Dedifferentiated amniotic fluid mesenchymal stem cell (primary cell): ENCODE data around the gene REX1BD.

ENCODE experiments used
- DNase-seq: peaks from one replicate; pipeline ENCODE4 v3.0.0-alpha.2; 2016; ENCODE audit errors: extremely low spot score

Gene REX1BD

DNA sequence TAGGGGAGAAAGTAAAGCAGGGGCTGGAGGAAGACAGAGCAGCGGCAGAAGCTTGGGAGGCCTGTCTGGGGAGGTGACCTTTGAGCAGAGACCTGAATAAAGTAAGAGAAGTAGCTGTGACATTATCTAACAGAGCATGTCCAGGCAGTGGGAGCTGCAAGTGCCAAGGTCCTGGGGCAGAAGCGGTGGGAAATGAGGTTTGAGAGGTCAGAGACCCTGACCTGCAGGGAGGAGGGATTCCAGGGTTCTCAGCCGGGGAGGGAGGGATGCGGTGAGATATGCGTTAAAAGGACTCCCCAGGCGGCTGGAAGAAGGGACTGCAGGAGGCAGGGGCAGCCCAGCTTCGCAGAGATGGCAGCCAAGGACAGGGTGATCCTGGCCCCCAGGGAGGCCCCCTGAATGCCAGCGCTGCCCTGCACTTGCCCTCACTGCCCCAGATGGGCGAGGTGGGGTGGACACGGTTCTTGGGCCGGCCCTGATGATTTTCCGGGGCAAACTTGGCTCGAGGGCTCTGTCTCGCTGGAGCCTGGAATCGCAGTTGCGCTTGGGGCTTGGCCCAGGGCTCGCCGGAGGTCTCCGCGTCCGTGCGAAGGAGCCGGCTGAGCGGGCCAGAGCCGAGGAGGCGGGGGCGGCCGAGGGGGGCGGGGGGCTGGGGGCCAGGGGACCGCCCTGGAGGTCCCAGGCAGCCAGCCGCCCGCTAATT lies 14.8 kb downstream of the REX1BD start:
- no peak for DNase-seq

DNA sequence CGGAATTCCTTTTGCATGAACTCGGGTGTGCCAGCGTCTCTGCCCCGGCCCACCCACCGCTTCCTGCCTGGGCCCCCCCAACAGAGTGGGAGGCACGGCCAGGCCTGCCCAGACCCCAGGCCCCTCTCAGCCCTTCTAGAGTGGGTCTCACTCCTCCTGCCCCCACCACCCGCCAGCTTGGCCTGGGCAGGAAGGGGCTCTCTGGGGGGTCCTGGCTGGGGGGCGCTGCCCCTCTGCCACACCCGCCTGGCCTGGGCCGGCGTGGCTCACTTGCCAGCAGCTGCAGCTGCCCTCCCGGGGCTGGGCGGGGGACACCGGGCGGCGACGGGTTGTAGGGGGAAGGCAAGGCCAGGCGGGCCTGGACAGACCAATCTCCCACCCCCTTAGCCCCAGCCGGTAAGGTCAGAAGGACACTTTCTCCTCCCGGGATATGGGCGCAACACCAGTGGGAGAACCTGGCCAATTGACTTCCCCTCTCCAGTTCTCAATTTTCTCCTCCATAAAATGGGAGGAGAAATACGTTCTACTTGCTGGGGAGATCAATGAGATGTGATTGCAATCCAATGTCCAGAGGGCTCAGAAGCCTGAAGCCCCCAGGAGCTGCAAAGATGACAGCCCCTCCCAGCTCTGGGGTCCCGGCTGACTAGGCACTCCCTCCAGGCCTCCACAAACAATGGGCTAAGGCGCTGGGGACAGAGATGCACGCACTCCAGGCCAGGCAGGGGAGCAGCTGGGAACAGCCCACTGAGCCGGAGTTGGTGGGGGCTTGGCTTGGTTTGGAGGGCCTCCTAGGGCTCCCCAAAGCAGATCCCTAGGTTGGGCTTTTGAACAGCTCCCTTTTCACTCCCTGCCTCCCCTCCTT lies 15.6 kb downstream of the REX1BD start:
- DNase-seq, result no peak

DNA sequence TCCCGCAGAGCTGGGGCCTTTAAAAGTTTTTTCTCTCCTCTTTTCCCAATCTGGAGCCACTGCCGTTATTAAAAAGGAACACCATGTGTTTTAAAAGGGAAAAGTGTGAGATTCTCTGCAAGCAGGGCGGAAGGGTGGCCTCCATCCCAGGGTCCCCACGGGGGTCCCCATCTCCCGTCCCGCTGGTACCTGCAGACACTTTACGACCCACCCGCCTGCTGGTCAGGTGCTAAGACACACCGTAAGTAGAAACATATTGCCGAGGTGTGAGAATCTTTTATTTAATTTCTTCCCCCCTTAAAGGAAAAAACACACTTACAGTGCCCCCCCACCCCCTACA lies 16.2 kb downstream of the REX1BD start:
- DNase-seq, result no peak

DNA sequence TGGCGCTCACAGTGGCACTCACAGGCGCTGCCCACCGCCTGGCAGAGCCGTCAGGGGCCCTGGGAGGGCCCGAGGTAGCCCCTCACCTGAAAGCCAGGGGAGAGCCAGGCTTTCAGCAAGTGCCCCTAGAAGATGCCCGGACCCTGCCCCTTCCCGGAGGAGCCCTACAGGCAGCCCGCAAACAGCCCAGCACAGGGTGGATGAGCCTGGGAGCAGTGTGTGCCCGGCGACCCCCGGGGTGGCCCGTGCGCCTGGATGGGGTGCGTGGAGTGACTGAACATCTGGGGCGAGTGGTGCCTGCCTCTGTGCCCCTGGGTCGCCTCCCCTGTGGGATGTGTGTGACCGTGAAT lies 16.6 kb downstream of the REX1BD start:
- DNase-seq, result no peak

DNA sequence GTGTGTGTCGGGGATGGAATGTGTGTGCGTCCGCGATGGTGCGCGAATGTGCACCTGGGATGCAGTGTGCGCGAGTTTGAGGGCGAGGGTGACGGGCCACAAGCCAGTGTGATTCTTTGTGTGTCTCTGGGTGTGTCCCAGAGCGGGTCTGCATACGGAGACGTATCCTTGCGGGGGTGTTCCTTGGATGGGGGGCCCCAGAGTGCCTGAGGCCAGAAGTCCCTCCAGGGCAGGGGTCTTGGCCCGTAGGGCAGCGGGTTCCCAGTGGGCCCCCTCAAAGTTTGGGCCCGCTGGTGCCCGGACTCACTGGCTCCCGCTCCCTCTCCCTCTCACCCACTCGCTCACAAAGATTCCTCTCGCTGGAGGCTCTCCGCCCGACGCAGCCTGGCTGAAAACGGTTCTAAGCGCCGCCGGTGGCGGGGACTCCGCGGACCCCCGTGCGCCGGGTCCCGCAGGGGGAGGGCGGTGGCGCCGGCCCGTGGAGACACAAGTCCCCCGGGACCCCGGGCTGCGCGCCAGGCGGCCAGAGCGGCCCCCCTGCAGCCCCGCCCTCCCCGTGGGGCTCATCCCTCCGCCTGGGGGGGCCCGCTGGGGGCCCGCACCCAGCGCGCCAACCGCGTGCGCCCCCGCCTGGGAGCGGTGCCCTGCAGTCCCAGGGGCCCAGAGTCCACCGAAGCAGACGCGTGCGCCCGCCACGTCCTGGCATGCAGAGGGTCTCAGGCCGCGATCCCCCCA lies 17.1 kb downstream of the REX1BD start:
- no peak for DNase-seq

DNA sequence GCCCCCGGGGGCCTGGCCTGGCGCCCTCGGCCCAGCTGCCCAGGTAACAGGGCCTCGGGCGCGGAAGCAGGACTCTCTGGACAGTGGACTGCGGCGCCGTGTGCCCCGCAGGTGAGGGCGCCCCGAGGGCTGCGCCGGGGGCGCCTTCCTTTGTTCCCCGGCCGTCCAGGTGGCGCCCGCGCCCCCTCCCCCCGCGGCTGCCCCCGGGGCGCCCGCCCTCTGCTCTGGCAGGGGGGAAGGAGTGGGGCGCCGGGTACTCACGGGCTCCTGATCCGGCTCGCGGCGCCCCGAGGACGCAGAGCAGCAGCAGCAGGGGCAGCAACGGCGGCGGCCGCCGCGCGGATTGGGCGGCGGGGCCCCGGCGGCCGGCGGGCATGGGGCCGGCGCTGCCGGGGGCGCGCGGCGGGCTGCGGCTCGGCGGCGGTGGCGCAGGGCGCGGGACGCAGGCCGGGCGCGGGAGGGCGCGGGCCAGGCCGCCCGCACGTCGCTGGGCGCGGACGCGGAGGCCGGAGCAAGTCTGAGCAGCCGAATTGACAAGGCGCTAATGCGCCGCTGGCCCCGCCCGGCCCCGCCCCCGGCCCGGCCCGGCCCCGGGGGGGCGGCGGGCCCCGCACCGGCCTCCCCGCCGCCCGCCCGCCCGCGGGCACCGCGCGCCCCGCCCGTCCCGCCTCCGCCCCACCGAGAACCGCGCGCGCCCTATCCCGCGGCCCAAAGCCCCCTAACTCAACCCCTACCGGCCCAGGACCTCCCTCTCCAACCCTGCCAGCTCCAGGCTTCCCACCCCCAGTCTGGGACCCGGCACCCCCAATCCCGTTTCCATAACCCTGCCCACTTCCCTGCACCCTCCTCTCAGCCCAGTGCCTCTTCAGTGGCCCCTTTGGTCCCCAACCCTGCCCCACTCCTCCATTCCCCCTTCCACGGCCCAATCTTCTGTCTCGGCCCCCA lies 18.0 kb downstream of the REX1BD start, which contains the start of gene CRLF1:
Gene CRLF1, minus strand, starts transcription at position 519 of the 945 bp plus-strand sequence. Its CDS starts 143 bp downstream, at position 376.
- no peak for DNase-seq

DNA sequence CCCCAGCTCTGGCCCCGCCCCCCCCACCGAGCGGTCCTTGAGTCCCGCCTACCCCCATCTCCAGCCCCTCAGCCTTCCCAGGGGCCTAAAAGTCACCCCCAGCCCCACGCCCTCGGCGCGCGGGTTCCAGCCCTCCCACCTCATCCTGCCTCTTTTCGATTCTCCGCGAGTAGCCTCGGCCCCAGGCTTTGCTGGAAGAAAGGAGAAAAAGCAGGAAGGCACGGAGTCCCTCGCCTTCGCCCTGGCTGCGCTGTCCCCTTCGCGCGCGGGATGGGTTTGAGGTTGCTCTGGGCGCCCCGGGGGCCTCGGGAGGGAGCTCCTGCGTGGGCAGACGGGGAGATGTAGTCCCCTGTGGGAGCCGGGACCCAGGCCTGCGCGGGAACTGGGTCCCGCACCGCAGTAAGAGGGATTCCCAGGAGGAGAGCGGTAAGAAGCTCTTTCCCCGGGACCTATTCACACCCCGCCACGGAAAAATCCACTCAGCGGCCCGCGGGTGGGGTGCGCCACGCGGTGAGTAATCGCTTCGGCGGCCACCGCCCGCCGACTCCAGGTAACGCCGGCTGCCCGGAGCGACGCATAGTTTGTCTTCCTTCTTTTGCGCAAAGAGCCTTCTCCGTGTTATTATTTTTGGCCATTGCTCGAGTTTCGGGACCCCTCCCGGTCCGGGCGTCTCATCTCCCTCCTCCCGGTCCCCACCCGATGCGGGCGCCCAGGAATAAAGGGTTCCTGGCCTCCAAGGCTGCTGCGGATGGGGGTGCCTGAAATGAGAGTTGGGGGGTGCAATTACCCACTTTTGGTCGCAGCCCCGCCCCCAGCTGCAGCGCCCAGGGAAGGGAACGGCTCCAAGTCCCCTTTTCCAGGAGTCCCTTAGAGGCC lies 18.9 kb downstream of the REX1BD start:
- DNase-seq, result no peak

DNA sequence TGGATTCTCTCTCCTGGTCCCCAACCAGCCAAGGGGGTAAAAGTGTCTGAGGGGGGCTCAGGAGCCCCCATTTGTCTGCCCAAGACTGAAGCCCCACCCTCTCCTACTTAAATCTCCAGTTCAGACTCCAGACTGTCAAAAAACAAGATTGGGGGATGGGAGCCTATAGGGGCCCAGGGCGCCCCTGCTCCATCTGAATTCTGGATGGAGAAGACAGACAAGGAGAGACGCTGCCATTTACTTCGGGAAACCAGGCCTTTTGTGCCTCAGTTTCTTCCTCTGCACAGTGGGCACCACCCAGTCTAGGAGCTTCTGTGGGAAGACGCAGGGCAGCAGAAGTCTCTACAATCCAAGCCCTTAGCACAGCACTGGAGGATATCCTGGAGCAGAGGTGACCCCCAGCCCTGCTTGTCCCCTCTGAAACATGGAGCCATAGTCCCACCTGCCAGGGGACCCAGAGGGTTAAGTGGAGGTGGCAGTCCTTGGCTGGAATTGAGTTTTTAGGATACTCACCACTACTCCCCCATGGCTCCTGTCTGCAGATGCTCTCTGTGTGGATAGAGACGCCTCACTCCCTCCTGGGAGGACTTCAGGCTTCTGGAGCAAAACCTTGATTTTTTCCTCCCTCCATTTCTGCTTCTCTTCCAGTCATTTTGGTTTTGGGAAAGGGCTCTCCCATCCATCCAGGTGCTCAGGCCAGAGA lies 19.7 kb downstream of the REX1BD start:
- DNase-seq, result no peak

DNA sequence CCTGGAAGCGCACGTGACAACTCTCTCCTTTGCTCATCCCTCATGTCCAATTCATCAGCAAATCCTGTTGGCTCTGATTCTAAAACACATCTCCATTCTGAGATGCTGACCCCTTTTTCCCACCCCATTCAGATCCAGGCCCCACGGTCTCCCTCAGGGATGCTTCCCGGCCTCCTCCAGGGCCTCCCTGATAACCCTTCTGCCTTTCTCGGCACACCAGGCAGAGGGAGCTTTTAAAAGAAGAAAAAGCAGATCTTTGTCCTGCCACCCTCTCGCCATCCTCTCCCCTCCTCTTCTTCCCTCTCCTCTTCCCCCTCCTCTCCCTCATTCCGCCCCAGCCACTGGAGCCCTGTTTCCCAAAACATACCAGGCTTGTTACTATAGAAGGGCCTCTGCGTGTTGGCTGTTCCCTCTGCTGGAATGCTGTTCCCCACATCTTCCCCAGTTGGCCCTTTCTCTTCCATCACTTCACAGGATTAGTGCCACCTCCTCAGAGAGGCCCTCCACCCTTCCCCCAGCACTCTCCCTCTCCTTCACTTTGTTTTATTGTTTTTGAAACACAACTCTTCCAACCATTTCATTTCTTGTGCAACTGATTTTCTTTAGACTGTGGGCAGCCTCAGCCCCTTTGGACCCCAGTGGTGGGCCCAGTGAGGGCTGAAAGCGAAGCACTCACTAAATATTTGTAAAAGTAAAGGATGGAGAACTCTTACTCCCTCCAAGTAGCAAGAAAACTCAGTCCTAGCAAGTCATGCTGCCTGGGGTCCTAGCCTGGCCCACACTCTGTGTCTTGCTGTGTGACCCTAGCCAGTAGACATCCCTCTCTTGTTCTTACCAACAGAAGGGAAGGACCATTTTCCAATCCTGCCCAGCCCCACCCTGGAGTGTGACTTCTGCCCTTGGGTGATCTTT lies 20.5 kb downstream of the REX1BD start:
- DNase-seq, result no peak

DNA sequence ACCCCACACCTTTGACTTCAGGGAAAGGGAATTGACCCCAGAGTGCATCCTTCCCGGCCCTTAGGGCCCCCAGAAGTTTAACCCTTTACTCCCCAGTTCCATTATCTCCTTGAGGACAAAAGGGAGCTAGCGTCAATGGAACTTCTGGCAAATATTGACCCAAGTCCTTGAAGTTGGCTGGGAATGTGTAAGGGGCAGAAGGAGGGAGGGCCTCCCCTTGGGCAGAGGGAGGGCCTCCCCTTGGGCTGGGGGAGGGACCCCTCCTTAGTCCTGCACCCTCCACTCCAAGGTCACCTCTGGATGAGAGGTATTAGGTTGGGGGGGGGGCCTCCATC lies 21.1 kb downstream of the REX1BD start:
- no peak for DNase-seq

DNA sequence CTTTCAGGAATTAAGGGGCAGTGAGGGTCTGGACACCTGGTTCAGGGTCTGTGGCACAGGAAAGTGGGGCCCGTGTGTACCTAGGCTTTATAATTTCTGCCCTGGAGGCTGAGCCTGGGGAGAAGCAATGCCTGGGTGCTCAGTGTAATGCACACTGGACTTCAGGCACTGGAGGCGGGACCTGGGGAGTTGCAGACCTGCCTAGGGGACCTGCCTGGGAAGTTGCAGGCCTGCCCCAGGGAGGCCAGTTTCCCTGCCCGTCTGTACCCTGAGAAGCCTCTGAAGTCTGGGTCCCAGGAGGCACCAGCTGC lies 21.6 kb downstream of the REX1BD start:
- no peak for DNase-seq

DNA sequence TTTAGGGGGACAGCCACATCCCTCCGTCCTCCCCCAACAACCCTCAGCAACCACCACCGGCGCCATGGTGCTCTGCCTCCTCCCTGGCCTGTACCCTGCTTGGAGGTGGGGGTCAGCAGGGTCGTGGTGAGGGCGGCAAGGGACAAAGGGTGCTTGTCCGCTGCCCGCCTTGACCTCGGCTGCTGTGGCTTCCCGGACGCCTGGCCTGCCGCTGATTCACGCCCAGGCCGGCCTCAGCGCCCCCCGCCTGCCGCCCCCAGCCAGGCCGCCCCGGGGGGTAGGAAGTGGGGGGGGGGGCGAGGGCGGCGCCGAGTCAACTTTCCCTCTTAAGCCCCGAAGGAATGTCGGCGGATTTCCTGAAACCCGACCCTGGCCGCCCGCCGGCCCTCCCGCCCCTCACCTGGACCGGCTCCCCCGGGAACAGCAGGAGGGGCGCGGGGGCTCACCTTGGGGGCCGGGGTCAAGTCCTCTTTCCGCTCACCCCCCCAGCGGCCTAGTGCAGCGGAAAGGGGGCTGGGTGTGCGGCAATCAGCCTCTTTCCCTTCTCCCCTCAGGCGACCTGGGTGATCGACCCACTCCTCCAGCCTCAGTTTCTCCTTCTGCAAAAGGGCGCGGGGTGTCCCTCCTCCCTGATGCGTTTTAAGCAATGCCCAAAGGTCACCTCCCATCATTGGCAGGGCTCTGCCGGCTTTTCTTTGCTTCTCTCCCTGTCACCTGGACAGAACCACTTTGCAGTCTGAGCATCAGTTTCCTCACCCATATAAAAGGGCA lies 22.1 kb downstream of the REX1BD start:
- no peak for DNase-seq

DNA sequence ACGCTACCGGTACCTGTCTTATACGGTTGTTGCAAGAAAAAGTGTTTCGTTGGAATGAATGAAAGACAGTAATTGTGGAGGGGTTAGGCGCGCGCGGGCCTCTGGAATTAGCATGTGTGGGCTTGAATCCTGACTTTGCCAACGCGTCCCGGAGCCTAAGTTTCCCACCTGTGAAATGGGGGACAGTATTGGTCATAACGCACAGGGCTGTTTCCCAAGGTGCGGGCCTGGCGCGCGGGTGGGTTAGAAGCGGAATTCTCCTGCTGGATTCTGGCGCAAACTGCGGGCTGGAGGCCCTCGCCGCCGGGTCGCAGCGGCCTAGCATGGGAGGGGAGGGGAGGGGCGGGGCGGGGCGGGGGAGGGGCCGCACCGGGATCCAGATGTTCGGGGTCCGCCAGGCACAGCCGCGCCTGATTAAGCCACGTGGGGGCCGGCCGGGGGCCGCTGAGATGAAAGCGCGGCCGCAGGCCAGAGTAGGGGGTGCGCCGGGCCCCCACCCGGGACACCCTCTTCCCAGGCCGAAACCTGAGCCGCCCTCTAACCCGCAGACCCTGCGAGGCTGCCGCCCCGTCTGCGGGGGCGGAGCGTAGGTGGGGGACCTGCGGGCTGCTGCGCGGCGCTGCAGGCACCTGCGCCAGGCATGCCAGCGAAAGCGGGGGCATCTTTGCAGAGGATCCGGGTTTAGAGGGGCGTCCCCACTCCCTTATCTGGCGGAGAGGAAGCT lies 22.9 kb downstream of the REX1BD start:
- DNase-seq, result no peak

DNA sequence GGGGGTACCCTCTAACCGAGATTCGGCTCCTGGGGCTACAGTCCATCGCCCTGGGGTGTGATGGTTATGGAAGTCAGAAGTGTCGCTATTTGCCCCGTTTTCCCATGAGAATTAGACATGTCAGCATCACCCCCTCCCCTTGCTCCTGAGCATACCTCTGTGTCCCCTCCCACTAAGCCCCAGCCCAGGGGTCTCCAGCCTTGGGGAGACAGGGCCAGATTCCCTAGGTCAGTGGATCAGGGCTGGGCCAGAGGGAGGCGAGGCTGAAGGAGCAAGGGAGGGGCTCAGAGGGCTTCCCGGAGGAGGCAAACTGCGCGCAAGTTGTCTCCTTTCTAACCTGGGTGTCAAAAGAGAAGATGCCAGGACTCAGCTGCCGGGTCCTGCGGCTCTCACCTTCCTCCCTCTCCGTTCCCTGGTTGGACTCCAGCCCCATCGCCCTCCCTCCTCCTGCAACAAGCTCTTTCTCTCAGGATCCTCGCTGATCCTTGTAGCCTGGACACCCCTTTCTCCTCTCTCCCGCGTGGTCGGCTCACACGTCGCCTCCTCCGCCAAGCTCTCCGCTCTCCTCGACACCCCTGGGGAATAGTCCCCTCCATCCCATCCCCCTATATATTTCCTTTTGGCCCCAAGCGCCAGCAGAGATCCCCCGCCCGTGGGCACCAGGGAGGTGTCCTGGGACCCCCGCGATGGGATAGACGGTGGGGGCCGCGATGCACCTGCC lies 23.6 kb downstream of the REX1BD start:
- no peak for DNase-seq

DNA sequence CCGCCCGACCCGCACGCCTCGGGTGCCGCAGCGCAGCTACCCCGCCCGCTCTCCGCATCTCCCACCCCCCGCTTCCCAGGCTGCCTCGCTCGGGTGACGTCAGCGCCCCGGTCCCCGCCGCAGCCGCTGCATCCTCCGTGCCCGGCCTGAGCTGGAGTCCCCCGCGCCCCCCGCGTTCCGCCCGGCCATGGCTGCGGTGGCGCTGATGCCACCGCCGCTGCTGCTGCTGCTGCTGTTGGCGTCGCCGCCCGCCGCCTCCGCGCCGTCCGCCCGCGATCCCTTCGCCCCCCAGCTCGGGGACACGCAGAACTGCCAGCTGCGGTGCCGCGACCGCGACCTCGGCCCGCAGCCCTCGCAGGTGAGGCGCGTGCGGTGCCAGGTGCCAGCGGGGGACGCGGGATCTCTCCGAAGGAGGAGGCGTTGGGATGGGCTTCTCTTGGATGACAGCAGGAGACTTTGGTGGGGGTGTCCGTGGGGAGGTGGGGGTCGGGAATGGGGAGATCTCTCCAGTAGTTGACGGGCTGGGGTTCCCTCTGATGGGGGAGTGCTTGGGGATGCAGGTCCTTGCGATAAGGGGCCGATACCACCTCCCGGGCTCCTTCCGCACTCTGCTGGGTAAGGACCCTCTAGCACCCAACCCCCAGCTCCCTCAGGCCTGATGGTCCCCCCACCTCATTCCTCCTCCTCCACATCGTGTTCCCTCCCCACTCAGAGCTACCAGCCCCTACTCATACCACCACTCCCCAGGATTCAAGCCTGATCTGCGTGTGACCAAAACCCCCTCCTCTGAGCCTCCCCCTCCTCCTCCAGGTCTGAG lies 24.4 kb downstream of the REX1BD start, which contains the start of gene TMEM59L:
Gene TMEM59L, plus strand, starts transcription at position 99 of the 817 bp plus-strand sequence. Its CDS starts 89 bp downstream, at position 188.
- DNase-seq, result no peak
